Measurements from ENCODE around the gene SCN8A.
A peak's percentile ranks its signal among the peaks of the same experiment; 100 is the strongest.

SCN8A gene

GRCh38 chr12:51820526-51821439 lies 229.8 kb downstream of the SCN8A start:
- no peak for DNase-seq
- Histone ChIP-seq H3K4me3 (peak overlapping the region; percentile 25 to 35), H3K4me1 (peaks cover 0 to 6% (median 0%) of the 10 kb centered on the region in 4 donors), H3K9me3 (no peaks in the 10 kb centered on the region), H3K36me3 (no peaks in the 10 kb centered on the region), H3K27ac (no peak overlapping the region), H3K27me3 (peaks cover 0 to 71% of the 10 kb centered on the region in 2 donors)
- intact Hi-C loops (cut with DNase I; ENCODE audit: low total_unique reads): no loop called here
- TF ChIP-seq, protein P1, sequence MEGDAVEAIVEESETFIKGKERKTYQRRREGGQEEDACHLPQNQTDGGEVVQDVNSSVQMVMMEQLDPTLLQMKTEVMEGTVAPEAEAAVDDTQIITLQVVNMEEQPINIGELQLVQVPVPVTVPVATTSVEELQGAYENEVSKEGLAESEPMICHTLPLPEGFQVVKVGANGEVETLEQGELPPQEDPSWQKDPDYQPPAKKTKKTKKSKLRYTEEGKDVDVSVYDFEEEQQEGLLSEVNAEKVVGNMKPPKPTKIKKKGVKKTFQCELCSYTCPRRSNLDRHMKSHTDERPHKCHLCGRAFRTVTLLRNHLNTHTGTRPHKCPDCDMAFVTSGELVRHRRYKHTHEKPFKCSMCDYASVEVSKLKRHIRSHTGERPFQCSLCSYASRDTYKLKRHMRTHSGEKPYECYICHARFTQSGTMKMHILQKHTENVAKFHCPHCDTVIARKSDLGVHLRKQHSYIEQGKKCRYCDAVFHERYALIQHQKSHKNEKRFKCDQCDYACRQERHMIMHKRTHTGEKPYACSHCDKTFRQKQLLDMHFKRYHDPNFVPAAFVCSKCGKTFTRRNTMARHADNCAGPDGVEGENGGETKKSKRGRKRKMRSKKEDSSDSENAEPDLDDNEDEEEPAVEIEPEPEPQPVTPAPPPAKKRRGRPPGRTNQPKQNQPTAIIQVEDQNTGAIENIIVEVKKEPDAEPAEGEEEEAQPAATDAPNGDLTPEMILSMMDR (IDR thresholded peaks at IDR 0.05): no peak

DNA sequence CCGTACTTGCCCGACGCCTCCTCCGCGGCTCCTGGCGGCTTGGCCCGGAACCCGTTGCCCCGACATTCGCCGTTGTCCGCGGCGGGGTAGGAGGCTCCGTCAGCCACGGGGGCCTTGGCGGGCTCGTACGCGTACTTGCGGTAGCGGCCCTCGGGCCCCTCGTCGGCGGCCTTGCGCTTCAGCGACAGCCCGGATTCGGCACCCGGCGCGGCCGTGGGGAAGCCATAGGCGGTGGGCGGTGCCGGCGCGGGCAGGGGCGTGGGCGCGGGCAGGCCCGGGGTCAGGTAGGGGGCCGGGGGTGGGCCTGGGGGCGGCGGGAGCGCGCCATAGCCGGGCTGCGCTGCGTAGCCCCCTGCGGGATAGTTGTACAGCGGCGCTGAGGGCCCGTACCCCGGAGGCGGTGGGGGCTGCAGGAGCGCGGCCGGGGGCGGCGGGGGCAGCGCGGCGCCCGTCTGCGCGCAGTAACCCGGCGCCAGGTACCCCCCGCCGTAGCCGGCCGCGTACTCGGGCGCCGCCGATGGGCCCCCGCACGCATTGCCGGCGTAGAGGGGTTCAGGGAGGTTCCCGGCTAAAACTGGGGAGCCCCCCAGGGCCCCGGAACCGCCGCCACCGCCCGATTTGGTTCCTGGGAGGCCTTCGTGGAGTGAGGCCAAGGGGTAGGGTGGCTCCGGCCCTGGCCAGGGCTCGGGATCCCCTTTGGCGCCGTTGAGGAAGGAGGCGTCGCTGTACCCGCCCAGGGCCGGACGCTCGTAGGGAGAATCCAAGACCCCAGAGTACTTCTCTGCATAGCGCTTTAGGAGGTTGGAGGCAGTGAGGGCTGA lies 230.6 kb downstream of the SCN8A start:
- H3K4me3 ChIP-seq: peak overlapping the region; percentile 25 to 35
- intact Hi-C loops (cut with DNase I; ENCODE audit: low total_unique reads): no loop called here
- peaks cover 0 to 68% of the 10 kb centered on the region in 2 donors for H3K27me3 ChIP-seq
- peaks cover 0 to 7% (median 0%) of the 10 kb centered on the region in 4 donors for H3K4me1 ChIP-seq
- no peaks in the 10 kb centered on the region for H3K9me3 ChIP-seq
- no peak for DNase-seq
- no peak overlapping the region for H3K27ac ChIP-seq
- no peaks in the 10 kb centered on the region for H3K36me3 ChIP-seq
- TF ChIP-seq, protein P1 (IDR thresholded peaks at IDR 0.05): no peak

GRCh38 chr12:51822261-51822616 lies 231.2 kb downstream of the SCN8A start:
- intact Hi-C loops (cut with DNase I; ENCODE audit: low total_unique reads): no loop called here
- no peak overlapping the region for H3K4me3 ChIP-seq

GRCh38 chr12:51822956-51823355 lies 231.9 kb downstream of the SCN8A start:
- TF ChIP-seq, protein P1 (IDR thresholded peaks at IDR 0.05): no peak
- H3K27me3 ChIP-seq: peaks cover 0 to 56% of the 10 kb centered on the region in 2 donors
- H3K9me3 ChIP-seq: no peaks in the 10 kb centered on the region
- intact Hi-C loops (cut with DNase I; ENCODE audit: low total_unique reads): no loop called here
- DNase-seq: no peak
- no peaks in the 10 kb centered on the region for H3K36me3 ChIP-seq
- H3K27ac ChIP-seq: no peak overlapping the region
- H3K4me3 ChIP-seq: no peak overlapping the region
- peaks cover 0 to 9% (median 0%) of the 10 kb centered on the region in 4 donors for H3K4me1 ChIP-seq

More at GRCh38 chr12:51822261-51822616, 231.2 kb downstream of the SCN8A start:
- TF ChIP-seq, protein P1 (IDR thresholded peaks at IDR 0.05): no peak
- DNase-seq: no peak
- Histone ChIP-seq H3K9me3 (no peaks in the 10 kb centered on the region), H3K36me3 (no peaks in the 10 kb centered on the region), H3K27me3 (peaks cover 0 to 63% of the 10 kb centered on the region in 2 donors), H3K4me1 (peaks cover 0 to 9% (median 0%) of the 10 kb centered on the region in 4 donors), H3K27ac (no peak overlapping the region)

DNA sequence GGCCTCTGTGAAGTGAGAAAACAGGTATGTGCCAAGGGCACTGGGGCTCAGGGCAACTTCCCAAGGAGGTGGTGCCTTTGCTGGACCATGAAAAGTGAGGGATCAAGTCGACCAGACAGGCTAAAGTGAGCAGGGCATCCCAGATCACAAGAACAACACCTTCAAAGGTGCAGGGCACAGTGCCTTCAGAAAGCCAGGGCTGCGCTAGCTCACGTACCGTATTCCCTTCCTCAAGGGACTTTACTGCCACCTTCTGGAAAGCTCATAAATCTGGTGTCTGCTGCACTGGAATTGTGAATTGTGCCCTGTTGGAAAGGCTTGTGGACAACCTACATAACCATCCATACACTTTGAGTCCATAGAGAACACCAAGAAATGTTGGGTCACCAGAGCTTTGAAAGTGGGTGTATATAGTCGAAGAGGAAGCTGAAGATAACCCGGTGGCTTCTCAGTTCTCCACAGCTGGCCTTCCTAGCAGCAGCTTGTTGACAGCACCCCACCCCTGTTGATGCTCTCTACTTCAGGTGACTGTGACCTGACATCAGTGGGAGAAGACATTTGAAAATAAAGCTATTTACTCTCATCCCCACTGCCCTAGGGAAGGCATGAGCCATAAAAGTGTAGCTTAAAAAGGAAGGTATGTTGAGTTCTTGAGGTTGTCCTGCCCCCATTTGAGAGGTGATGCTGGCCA lies 233.0 kb downstream of the SCN8A start:
- peaks cover 0 to 55% of the 10 kb centered on the region in 2 donors for H3K27me3 ChIP-seq
- TF ChIP-seq, protein P1 (IDR thresholded peaks at IDR 0.05): peak; percentile 32 to 36
- H3K4me3 ChIP-seq: no peak overlapping the region
- DNase-seq: no peak
- intact Hi-C loops (cut with DNase I; ENCODE audit: low total_unique reads): no loop called here
- peaks cover 0 to 9% (median 0%) of the 10 kb centered on the region in 4 donors for H3K4me1 ChIP-seq
- no peaks in the 10 kb centered on the region for H3K9me3 ChIP-seq
- H3K36me3 ChIP-seq: no peaks in the 10 kb centered on the region
- no peak overlapping the region for H3K27ac ChIP-seq
